ENCODE data around the gene MAPK4. TPM values are rescaled to one million over a fixed set of nuclear protein-coding genes. Genes with fewer than 3 reads are reported as not detected.
"Not testable (repeated sequence)": the region's sequence is repeated elsewhere in the genome, so short reads cannot be mapped to it uniquely, and the experiment has no call there.

The MAPK4 gene
- under 0.01 TPM in 1 of 2 replicates, not detected in the other for total RNA-seq

- peak; percentile 11 for DNase-seq (ENCODE audit: low read depth)
- no peak for TF ChIP-seq CTCF (IDR thresholded peaks at IDR 0.05; ENCODE audit: insufficient read depth, low read depth, low read length)
- peak within 1 kb of the TSS; percentile 46 for H3K4me3 ChIP-seq (ENCODE audit: low read depth, low read length)
Observed at GRCh38 chr18:50559752-50560680, at the start of gene MAPK4. MAPK4 (plus strand) TSS chr18:50560087; CDS start chr18:50663959, 103,872 bp downstream.

- not testable (repeated sequence) for H3K4me3 ChIP-seq (ENCODE audit: low read depth, low read length); DNase-seq (ENCODE audit: low read depth)
Observed at GRCh38 chr18:50517277-50517676, 42.6 kb upstream of the MAPK4 start.

- TF ChIP-seq CTCF (IDR thresholded peaks at IDR 0.05; ENCODE audit: insufficient read depth, low read depth, low read length), result no peak
- no peak overlapping the region for H3K4me3 ChIP-seq (ENCODE audit: low read depth, low read length)
- no peak for DNase-seq (ENCODE audit: low read depth)
Observed at GRCh38 chr18:50518787-50519546, 40.9 kb upstream of the MAPK4 start.

DNA sequence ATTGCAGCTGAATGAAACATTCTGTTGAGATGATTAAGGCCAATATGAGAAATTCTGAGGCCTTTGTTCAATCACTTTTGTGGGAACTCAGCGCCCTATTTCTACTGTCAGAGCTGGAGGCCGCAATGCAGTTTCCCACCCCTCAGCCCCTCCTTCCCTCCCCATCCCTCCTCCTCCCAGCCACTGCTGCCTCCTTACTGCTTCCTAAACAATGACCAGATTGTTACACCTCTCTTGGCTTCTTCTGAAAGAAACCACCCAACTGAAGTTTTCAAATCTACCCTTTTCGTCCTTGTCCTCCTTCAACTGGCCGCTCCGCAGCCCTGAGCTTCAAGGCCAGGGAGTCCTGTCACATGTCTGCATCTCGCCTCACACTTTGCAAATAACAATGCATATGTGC, 36.7 kb upstream of the MAPK4 start:
- no peak for TF ChIP-seq CTCF (IDR thresholded peaks at IDR 0.05; ENCODE audit: insufficient read depth, low read depth, low read length)
- no peak for DNase-seq (ENCODE audit: low read depth)
- H3K4me3 ChIP-seq (ENCODE audit: low read depth, low read length), result no peak overlapping the region

DNA sequence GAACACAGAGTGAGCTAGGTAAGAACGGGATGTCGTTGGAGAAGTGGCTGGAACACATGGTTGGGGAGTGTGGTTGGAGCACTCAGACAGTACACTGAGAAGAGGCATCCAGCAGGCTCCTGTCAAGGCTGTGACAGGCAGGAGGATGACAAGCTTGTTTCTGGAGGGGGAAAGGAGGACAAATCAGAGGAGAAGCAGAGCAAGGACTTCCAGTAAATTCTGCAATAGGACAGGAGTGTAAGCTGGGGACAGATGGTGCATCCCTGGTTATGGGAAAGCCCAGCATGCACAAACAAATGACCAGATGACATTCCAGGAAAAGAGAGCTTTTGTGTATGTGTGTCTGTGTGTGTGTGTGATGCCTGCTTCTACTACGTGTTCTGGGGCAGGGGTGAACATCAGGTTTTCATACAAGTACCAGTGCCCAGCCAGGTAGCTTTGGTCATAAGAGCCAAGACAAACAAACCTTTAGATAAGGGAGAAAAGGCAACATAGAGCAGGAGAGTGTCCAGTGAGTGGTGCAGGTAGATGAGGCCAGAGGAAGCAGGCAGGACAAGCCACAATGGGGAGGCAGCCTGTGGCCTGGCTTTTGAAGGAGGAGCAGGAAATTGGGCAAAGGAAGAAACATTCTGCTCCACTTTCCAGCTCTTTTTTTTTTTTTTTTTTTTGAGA, 32.1 kb upstream of the MAPK4 start:
- DNase-seq (ENCODE audit: low read depth), result no peak
- H3K4me3 ChIP-seq (ENCODE audit: low read depth, low read length), result no peak overlapping the region
- TF ChIP-seq CTCF (IDR thresholded peaks at IDR 0.05; ENCODE audit: insufficient read depth, low read depth, low read length), result no peak

DNA sequence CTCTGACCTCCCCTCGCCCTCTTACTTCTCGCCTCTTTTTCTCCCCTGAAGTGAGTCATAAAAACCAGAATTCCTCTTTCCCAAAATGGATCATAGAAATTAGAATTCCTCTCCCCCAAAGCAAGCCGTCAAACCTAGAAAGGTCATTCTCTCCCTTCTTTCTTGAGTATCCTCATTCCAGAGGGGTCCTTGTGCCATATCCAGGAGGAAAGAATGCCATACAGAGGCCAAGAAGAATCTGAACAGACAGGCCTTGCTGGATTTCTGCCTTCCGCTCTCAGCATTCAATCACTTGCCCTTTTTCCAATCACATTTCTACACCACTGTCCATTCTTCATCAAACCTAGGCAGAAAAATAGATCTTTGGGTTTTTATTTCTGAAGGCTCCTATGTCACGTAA, 31.1 kb upstream of the MAPK4 start:
- H3K4me3 ChIP-seq (ENCODE audit: low read depth, low read length), result no peak overlapping the region
- TF ChIP-seq CTCF (IDR thresholded peaks at IDR 0.05; ENCODE audit: insufficient read depth, low read depth, low read length), result no peak
- DNase-seq (ENCODE audit: low read depth), result no peak

- H3K4me3 ChIP-seq (ENCODE audit: low read depth, low read length); DNase-seq (ENCODE audit: low read depth): not testable (repeated sequence)
Observed at GRCh38 chr18:50533822-50534221, 26.1 kb upstream of the MAPK4 start.

DNA sequence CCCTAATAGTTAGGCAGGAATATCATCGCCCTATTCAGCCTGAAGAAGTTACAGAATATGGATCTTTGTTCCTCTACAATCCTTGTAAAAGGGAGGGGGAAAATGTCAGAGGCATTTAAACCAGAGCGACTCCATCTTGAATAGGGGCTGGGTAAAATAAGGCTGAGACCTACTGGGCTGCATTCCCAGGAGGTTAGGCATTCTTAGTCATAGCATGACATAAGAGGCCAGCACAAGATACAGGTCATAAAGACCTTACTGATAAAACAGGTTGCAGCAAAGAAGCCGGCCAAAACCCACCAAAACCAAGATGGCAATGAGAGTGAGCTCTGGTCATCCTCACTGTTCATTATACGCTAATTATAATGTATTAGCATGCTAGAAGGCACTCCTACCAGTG, 15.4 kb upstream of the MAPK4 start:
- H3K4me3 ChIP-seq (ENCODE audit: low read depth, low read length); DNase-seq (ENCODE audit: low read depth): not testable (repeated sequence)
